Activated T-cell treated with anti-CD3 and anti-CD28 coated beads, Interleukin-2, amount 50 U/mL, for 4 hours (primary cell): ENCODE data around the gene SETX. TPM values are rescaled to one million over a fixed set of nuclear protein-coding genes. Genes with fewer than 3 reads are reported as not detected.
A peak's percentile ranks its signal among the peaks of the same experiment; 100 is the strongest.
"Not testable (repeated sequence)": the region's sequence is repeated elsewhere in the genome, so short reads cannot be mapped to it uniquely, and the experiment has no call there.

ENCODE experiments used
- ATAC-seq, 2 donors: fragments of 200-7000 bp; cut with Tn5 transposase; one replicate each; pipeline ENCODE4 v1.10.0; 2021
- DNase-seq: peaks from one replicate; pipeline ENCODE4 v3.0.0-alpha.2; 2020
- H3K27me3 Mint-ChIP-seq: one replicate; pipeline ENCODE4 v1.8.0; 2021; ENCODE audit warnings: low read depth, mixed read lengths
- H3K36me3 Mint-ChIP-seq: one replicate; pipeline ENCODE4 v1.8.0; 2022; ENCODE audit warnings: mixed read lengths; ENCODE audit not compliant: insufficient read depth
- H3K4me1 Mint-ChIP-seq: one replicate; pipeline ENCODE4 v1.8.0; 2021; ENCODE audit warnings: low read depth, mixed read lengths
- H3K4me3 Mint-ChIP-seq: one replicate; pipeline ENCODE4 v1.8.0; 2021; ENCODE audit warnings: mild to moderate bottlenecking, moderate library complexity, mixed read lengths
- H3K9me3 Mint-ChIP-seq: one replicate; pipeline ENCODE4 v1.8.0; 2021; ENCODE audit warnings: mixed read lengths
- total RNA-seq, 3 donors: library from RNA; stranded (reverse); gene quantifications; one replicate each; pipeline ENCODE4 v1.2.1, GENCODE V29; 2021

The SETX gene, protein sequence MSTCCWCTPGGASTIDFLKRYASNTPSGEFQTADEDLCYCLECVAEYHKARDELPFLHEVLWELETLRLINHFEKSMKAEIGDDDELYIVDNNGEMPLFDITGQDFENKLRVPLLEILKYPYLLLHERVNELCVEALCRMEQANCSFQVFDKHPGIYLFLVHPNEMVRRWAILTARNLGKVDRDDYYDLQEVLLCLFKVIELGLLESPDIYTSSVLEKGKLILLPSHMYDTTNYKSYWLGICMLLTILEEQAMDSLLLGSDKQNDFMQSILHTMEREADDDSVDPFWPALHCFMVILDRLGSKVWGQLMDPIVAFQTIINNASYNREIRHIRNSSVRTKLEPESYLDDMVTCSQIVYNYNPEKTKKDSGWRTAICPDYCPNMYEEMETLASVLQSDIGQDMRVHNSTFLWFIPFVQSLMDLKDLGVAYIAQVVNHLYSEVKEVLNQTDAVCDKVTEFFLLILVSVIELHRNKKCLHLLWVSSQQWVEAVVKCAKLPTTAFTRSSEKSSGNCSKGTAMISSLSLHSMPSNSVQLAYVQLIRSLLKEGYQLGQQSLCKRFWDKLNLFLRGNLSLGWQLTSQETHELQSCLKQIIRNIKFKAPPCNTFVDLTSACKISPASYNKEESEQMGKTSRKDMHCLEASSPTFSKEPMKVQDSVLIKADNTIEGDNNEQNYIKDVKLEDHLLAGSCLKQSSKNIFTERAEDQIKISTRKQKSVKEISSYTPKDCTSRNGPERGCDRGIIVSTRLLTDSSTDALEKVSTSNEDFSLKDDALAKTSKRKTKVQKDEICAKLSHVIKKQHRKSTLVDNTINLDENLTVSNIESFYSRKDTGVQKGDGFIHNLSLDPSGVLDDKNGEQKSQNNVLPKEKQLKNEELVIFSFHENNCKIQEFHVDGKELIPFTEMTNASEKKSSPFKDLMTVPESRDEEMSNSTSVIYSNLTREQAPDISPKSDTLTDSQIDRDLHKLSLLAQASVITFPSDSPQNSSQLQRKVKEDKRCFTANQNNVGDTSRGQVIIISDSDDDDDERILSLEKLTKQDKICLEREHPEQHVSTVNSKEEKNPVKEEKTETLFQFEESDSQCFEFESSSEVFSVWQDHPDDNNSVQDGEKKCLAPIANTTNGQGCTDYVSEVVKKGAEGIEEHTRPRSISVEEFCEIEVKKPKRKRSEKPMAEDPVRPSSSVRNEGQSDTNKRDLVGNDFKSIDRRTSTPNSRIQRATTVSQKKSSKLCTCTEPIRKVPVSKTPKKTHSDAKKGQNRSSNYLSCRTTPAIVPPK (N-terminal part only)
- total RNA-seq, result 10 to 100 TPM; 31.9 to 34.0 (median 33.9) TPM

- DNase-seq (peak; percentile 97), ATAC-seq (peak; percentile 91 to 92)
- no peaks in the 10 kb centered on the region for H3K9me3 Mint-ChIP-seq
- peaks cover 18% of the 10 kb centered on the region for H3K36me3 Mint-ChIP-seq
- H3K4me1 Mint-ChIP-seq, result peaks cover 40% of the 10 kb centered on the region
- H3K27me3 Mint-ChIP-seq, result no peaks in the 10 kb centered on the region
- peak within 1 kb of the TSS; percentile 90 for H3K4me3 Mint-ChIP-seq
Measured at GRCh38 chr9:132354637-132355355, at the start of gene SETX. SETX (minus strand) TSS chr9:132354986; CDS start chr9:132349428, 5,558 bp downstream.

GRCh38 chr9:132404228-132404881, 49.6 kb upstream of the SETX start:
- H3K9me3 Mint-ChIP-seq, result no peaks in the 10 kb centered on the region
- H3K4me3 Mint-ChIP-seq, result peak overlapping the region; percentile 91
- DNase-seq, result no peak
- peaks cover 3% of the 10 kb centered on the region for H3K27me3 Mint-ChIP-seq
- H3K4me1 Mint-ChIP-seq, result peaks cover 49% of the 10 kb centered on the region
- peaks cover 33% of the 10 kb centered on the region for H3K36me3 Mint-ChIP-seq
- ATAC-seq, result peak in 1 of 2 donors; percentile 23

DNA sequence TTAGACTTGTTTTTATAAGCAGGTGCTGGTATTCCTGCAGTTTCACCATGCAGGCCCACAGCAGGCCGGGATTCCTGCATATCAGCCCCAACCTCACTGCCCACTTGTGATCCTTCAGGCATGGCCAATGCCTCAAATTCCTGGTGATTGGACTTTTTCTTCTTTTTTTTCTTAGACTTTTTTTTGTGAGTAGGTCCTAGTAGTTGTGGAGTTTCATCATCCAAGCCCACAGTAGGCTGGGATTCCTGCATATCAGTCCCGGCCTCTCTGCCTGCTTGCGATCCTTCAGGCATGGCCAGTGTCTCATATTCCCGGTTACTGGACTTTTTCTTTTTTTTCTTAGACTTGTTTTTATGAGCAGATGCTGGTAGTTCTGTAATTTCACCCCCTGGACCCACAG, 47.0 kb upstream of the SETX start:
- DNase-seq, result no peak
- ATAC-seq, result no peak
- Mint-ChIP-seq H3K4me3 (no peak overlapping the region), H3K36me3 (peaks cover 46% of the 10 kb centered on the region), H3K9me3 (no peaks in the 10 kb centered on the region), H3K4me1 (peaks cover 43% of the 10 kb centered on the region), H3K27me3 (no peaks in the 10 kb centered on the region)

GRCh38 chr9:132395560-132395959, 40.8 kb upstream of the SETX start:
- ATAC-seq (no peak), DNase-seq (no peak)
- Mint-ChIP-seq H3K9me3 (no peaks in the 10 kb centered on the region), H3K36me3 (peaks cover 46% of the 10 kb centered on the region), H3K27me3 (no peaks in the 10 kb centered on the region), H3K4me1 (no peaks in the 10 kb centered on the region), H3K4me3 (no peak overlapping the region)

- H3K36me3 Mint-ChIP-seq, result peaks cover 46% of the 10 kb centered on the region
- no peaks in the 10 kb centered on the region for H3K4me1 Mint-ChIP-seq
- no peaks in the 10 kb centered on the region for H3K9me3 Mint-ChIP-seq
- H3K27me3 Mint-ChIP-seq, result no peaks in the 10 kb centered on the region
- no peak for ATAC-seq
- H3K4me3 Mint-ChIP-seq, result no peak overlapping the region
- DNase-seq, result no peak
Measured at GRCh38 chr9:132391449-132391848, 36.7 kb upstream of the SETX start.

DNA sequence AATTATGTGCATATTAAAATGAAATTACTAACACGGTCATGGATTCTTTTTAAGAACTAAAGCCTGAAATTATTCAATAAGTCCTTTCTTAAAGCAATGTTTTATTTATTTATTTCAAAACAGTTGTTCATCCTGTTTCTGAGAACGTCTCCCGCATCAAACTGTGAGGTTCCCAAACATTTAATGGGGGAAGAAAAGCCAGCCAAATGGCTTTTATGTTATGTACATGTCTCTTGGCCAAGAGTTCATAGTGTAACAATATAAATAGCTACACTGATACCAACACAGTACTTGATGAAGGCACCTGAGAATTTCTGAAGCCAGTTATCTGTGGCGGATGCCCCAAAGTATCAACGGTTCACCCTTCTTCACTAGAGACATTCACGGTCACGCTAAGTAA, 36.2 kb upstream of the SETX start:
- no peaks in the 10 kb centered on the region for H3K9me3 Mint-ChIP-seq
- no peaks in the 10 kb centered on the region for H3K27me3 Mint-ChIP-seq
- H3K4me1 Mint-ChIP-seq, result no peaks in the 10 kb centered on the region
- ATAC-seq (no peak), DNase-seq (no peak)
- peaks cover 44% of the 10 kb centered on the region for H3K36me3 Mint-ChIP-seq
- H3K4me3 Mint-ChIP-seq, result no peak overlapping the region

- Mint-ChIP-seq H3K9me3 (no peaks in the 10 kb centered on the region), H3K4me3 (no peak overlapping the region), H3K4me1 (peaks cover 18% of the 10 kb centered on the region), H3K27me3 (no peaks in the 10 kb centered on the region), H3K36me3 (peaks cover 46% of the 10 kb centered on the region)
- no peak for ATAC-seq
- no peak for DNase-seq
Measured at GRCh38 chr9:132387133-132387532, 32.3 kb upstream of the SETX start.

DNA sequence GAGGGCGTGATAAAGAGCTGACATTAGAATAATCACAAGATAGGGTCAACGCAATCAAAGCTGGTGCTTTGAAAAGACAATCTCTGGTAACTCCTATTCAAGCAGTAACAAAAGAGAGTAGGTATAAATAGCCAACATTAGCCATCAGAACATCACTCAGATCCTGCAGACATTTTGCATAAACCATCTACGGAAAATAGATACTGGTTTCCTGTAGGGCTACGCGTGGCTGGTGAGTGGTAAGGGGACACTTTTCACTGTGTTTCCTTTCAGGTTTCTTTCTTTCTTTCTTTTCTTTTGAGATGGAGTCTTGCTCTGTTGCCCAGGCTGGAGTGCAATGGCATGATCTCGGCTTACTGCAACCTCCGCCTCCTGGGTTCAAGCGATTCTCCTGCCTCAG, 29.6 kb upstream of the SETX start:
- peaks cover 33% of the 10 kb centered on the region for H3K36me3 Mint-ChIP-seq
- no peak overlapping the region for H3K4me3 Mint-ChIP-seq
- no peaks in the 10 kb centered on the region for H3K27me3 Mint-ChIP-seq
- H3K9me3 Mint-ChIP-seq, result no peaks in the 10 kb centered on the region
- peaks cover 25% of the 10 kb centered on the region for H3K4me1 Mint-ChIP-seq
- no peak for DNase-seq
- no peak for ATAC-seq

DNA sequence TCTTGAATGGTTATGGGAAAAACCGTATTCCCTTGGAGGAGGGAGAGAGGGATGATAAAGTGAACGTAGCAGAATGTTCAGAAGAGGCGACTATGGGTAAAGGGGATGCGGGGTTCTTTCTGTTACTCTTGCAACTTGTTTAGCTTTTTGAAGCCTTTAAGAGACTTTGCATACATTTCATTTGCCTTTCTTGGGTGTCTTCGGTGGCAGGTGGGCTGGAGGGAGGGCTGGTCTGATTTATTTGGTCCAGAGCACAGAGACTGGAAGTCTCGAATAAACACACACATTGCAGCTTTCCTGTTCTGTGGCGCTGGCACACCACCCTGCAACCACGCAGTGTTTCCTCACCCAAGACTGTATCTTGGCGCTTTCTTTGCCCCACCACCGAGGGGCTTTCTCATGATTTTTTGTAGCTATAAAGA, 28.7 kb upstream of the SETX start:
- ATAC-seq (no peak), DNase-seq (no peak)
- peaks cover 32% of the 10 kb centered on the region for H3K36me3 Mint-ChIP-seq
- peaks cover 25% of the 10 kb centered on the region for H3K4me1 Mint-ChIP-seq
- H3K9me3 Mint-ChIP-seq, result no peaks in the 10 kb centered on the region
- H3K4me3 Mint-ChIP-seq, result no peak overlapping the region
- H3K27me3 Mint-ChIP-seq, result no peaks in the 10 kb centered on the region

DNA sequence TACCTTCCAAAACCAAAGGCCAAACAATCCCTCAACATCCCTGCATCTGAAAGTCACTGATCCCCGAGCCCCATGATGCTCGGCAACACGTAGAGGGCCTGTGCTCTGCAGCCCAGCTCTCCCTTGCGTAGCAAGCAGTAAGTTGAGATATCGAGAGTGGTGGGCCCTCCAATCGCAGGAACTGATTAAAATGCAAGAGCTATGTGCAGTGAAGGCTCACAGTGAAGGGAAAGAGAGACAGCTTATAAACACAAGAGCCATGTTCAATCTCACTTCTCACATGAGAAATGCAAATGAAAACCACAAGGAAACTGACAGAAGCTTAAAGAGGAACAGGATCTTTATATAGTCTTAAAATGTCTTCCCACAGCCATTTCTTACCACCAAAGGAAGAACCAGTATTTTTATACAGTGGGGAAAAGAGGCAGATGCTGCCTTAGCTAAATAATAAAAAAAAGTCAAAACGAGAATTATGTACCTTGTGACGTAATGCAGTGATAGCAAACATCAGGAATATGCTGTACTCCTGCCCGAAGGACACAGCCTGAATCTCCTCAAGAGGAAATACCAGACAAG, 27.3 kb upstream of the SETX start:
- DNase-seq (no peak), ATAC-seq (no peak)
- Mint-ChIP-seq H3K4me1 (peaks cover 25% of the 10 kb centered on the region), H3K4me3 (no peak overlapping the region), H3K36me3 (peaks cover 23% of the 10 kb centered on the region), H3K27me3 (no peaks in the 10 kb centered on the region), H3K9me3 (no peaks in the 10 kb centered on the region)

DNA sequence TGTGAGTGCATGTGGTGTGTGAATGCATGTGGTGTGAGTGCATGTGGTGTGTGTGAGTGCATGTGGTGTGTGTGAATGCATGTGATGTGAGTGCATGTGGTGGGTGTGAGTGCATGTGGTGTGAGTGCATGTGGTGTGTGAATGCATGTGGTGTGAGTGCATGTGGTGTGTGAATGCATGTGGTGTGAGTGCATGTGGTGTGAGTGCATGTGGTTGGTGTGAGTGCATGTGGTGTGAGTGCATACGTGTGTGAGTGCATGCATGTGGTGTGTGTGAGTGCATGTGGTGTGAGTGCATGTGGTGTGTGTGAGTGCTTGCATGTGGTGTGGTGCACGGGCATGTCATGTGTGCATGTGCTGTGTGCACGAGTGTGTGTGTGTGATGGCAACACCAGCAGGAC, 23.6 kb upstream of the SETX start:
- not testable (repeated sequence) for H3K4me3 Mint-ChIP-seq, DNase-seq, H3K9me3 Mint-ChIP-seq, H3K27me3 Mint-ChIP-seq, ATAC-seq
- H3K36me3 Mint-ChIP-seq, result peaks cover 19% of the 10 kb centered on the region
- peaks cover 17% of the 10 kb centered on the region for H3K4me1 Mint-ChIP-seq

DNA sequence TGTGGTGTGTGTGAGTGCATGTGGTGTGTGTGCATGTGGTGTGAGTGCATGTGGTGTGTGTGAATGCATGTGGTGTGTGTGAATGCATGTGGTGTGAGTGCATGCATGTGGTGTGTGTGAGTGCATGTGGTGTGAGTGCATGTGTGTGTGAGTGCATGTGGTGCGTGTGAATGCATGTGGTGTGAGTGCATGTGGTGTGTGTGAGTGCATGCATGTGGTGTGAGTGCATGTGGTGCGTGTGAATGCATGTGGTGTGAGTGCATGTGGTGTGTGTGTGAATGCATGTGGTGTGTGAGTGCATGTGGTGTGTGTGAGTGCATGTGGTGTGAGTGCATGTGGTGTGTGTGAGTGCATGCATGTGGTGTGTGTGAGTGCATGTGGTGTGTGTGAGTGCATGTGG, 23.0 kb upstream of the SETX start:
- H3K27me3 Mint-ChIP-seq, ATAC-seq, H3K4me3 Mint-ChIP-seq, DNase-seq, H3K9me3 Mint-ChIP-seq: not testable (repeated sequence)
- peaks cover 17% of the 10 kb centered on the region for H3K36me3 Mint-ChIP-seq
- H3K4me1 Mint-ChIP-seq, result peaks cover 20% of the 10 kb centered on the region
